ENCODE data around the gene PSMA6. TPM values are rescaled to one million over a fixed set of nuclear protein-coding genes. Genes with fewer than 3 reads are reported as not detected.

PSMA6 gene
- total and polyA plus RNA-seq, 2 of the 13 experiments (the other 11 are each of a cell fraction or from before 2014, with no cell fraction given) = 525 to 1,109 TPM

- TF ChIP-seq ZNF574 (CRISPR knock-in tag; IDR thresholded peaks at IDR 0.05) (peak; percentile 54), ZFP82 (CRISPR knock-in tag; IDR thresholded peaks at IDR 0.05; ENCODE audit: borderline replicate concordance) (no peak), REPIN1 (CRISPR knock-in tag; IDR thresholded peaks at IDR 0.05; ENCODE audit: borderline replicate concordance, low read depth) (no peak), CEBPG (CRISPR knock-in tag; IDR thresholded peaks at IDR 0.05) (peak; percentile 36; the same call in 1 of the 2 replicates), ATRX (CRISPR knock-in tag; IDR thresholded peaks at IDR 0.05; ENCODE audit: borderline replicate concordance) (no peak; the same call in 1 of the 2 replicates), NFKBIZ (CRISPR knock-in tag; IDR thresholded peaks at IDR 0.05) (no peak; the same call in 1 of the 2 replicates), FOSL1 (CRISPR knock-in tag; IDR thresholded peaks at IDR 0.05; ENCODE audit: borderline replicate concordance) (peak; percentile 32; the same call in 1 of the 2 replicates), FOSL2 (CRISPR knock-in tag; IDR thresholded peaks at IDR 0.05) (no peak; the same call in none of the 2 replicates), ZBTB42 (CRISPR knock-in tag; IDR thresholded peaks at IDR 0.05) (no peak), SMAD3 (CRISPR knock-in tag; IDR thresholded peaks at IDR 0.05) (no peak; the same call in 1 of the 2 replicates), ZNF510 (CRISPR knock-in tag; IDR thresholded peaks at IDR 0.05; ENCODE audit: low read depth) (peak; percentile 93; the same call in 1 of the 2 replicates), NFYC (CRISPR knock-in tag; IDR thresholded peaks at IDR 0.05) (peak; percentile 19; the same call in 1 of the 2 replicates), ZNF101 (CRISPR knock-in tag; IDR thresholded peaks at IDR 0.05; ENCODE audit: borderline replicate concordance, low read depth) (no peak), TCF7L2 (IDR thresholded peaks at IDR 0.05; ENCODE audit: low read depth, low read length) (no peak), ZBTB3 (CRISPR knock-in tag; IDR thresholded peaks at IDR 0.05; ENCODE audit: borderline replicate concordance, low read depth) (no peak; the same call in 1 of the 2 replicates), ZKSCAN8 (CRISPR knock-in tag; IDR thresholded peaks at IDR 0.05; ENCODE audit: borderline replicate concordance) (peak; percentile 69; the same call in 1 of the 2 replicates), ZNF558 (CRISPR knock-in tag; IDR thresholded peaks at IDR 0.05; ENCODE audit: borderline replicate concordance) (no peak), TAF15 (IDR thresholded peaks at IDR 0.05; ENCODE audit: low read depth, low read length, poor library complexity, severe bottlenecking) (no peak), RAD51 (IDR thresholded peaks at IDR 0.05; ENCODE audit: borderline replicate concordance) (no peak), CHCHD3 (CRISPR knock-in tag; IDR thresholded peaks at IDR 0.05) (no peak), CEBPB (IDR thresholded peaks at IDR 0.05; ENCODE audit: borderline replicate concordance, low read depth, low read length) (no peak), ZNF414 (CRISPR knock-in tag; IDR thresholded peaks at IDR 0.05) (no peak), ZNF274 (CRISPR knock-in tag; IDR thresholded peaks at IDR 0.05) (peak; percentile 80; the same call in 1 of the 2 replicates), ZNF44 (CRISPR knock-in tag; IDR thresholded peaks at IDR 0.05) (no peak), IKZF4 (CRISPR knock-in tag; IDR thresholded peaks at IDR 0.05; ENCODE audit: borderline replicate concordance, low read depth, not compliant biosample characterization) (peak; percentile 42), NFATC3 (CRISPR knock-in tag; IDR thresholded peaks at IDR 0.05) (peak; percentile 74; the same call in 1 of the 2 replicates)
Measured at GRCh38 chr14:35333797-35334743, 41.9 kb downstream of the PSMA6 start (continued).
